ENCODE results near the gene TMPRSS15.

Gene TMPRSS15

GRCh38 chr21:18349468-18349867 lies 54.1 kb downstream of the TMPRSS15 start:
- DNase-seq (ENCODE audit: low read depth in 2 of 2): no peak

GRCh38 chr21:18340387-18340942 lies 63.1 kb downstream of the TMPRSS15 start:
- no peak for DNase-seq (ENCODE audit: low read depth in 2 of 2)

GRCh38 chr21:18335651-18336236 lies 67.8 kb downstream of the TMPRSS15 start:
- no peak for DNase-seq (ENCODE audit: low read depth in 2 of 2)

GRCh38 chr21:18334066-18334465 lies 69.5 kb downstream of the TMPRSS15 start:
- no peak for DNase-seq (ENCODE audit: low read depth in 2 of 2)

GRCh38 chr21:18318156-18318555 lies 85.4 kb downstream of the TMPRSS15 start:
- no peak for DNase-seq (ENCODE audit: low read depth in 2 of 2)

GRCh38 chr21:18298228-18298627 lies 105.4 kb downstream of the TMPRSS15 start:
- DNase-seq (ENCODE audit: low read depth in 2 of 2): no peak

- DNase-seq (ENCODE audit: low read depth in 2 of 2): no peak
These were observed 109.5 kb downstream of the TMPRSS15 start for GRCh38 chr21:18294100-18294499.

- DNase-seq (ENCODE audit: low read depth in 2 of 2): no peak
These were observed 113.7 kb downstream of the TMPRSS15 start for GRCh38 chr21:18289876-18290275.

- no peak for DNase-seq (ENCODE audit: low read depth in 2 of 2)
These were observed 118.2 kb downstream of the TMPRSS15 start for GRCh38 chr21:18285379-18285778.

GRCh38 chr21:18275781-18276180 lies 127.8 kb downstream of the TMPRSS15 start:
- no peak for DNase-seq (ENCODE audit: low read depth in 2 of 2)

GRCh38 chr21:18274370-18274769 lies 129.2 kb downstream of the TMPRSS15 start:
- no peak for DNase-seq (ENCODE audit: low read depth in 2 of 2)

- DNase-seq (ENCODE audit: low read depth in 2 of 2): no peak
These were observed 130.2 kb downstream of the TMPRSS15 start for GRCh38 chr21:18273400-18273799.

- DNase-seq (ENCODE audit: low read depth in 2 of 2): no peak
These were observed 133.7 kb downstream of the TMPRSS15 start for GRCh38 chr21:18269856-18270255.

- no peak for DNase-seq (ENCODE audit: low read depth in 2 of 2)
These were observed 134.7 kb downstream of the TMPRSS15 start for GRCh38 chr21:18268906-18269305.

GRCh38 chr21:18267496-18267895 lies 136.1 kb downstream of the TMPRSS15 start:
- DNase-seq (ENCODE audit: low read depth in 2 of 2): no peak

- DNase-seq (ENCODE audit: low read depth in 2 of 2): no peak
These were observed 137.6 kb downstream of the TMPRSS15 start for GRCh38 chr21:18265944-18266343.

GRCh38 chr21:18253799-18254198 lies 149.8 kb downstream of the TMPRSS15 start:
- no peak for DNase-seq (ENCODE audit: low read depth in 2 of 2)

- no peak for DNase-seq (ENCODE audit: low read depth in 2 of 2)
These were observed 150.4 kb downstream of the TMPRSS15 start for GRCh38 chr21:18253221-18253620.

- DNase-seq (ENCODE audit: low read depth in 2 of 2): no peak
These were observed 150.9 kb downstream of the TMPRSS15 start for GRCh38 chr21:18252680-18253079.

GRCh38 chr21:18252256-18252655 lies 151.3 kb downstream of the TMPRSS15 start:
- DNase-seq (ENCODE audit: low read depth in 2 of 2): no peak

- no peak for DNase-seq (ENCODE audit: low read depth in 2 of 2)
These were observed 152.5 kb downstream of the TMPRSS15 start for GRCh38 chr21:18251065-18251464.

GRCh38 chr21:18249672-18250071 lies 153.9 kb downstream of the TMPRSS15 start:
- DNase-seq (ENCODE audit: low read depth in 2 of 2): no peak

- DNase-seq (ENCODE audit: low read depth in 2 of 2): no peak
These were observed 155.4 kb downstream of the TMPRSS15 start for GRCh38 chr21:18248171-18248570.

GRCh38 chr21:18245464-18245967 lies 158.1 kb downstream of the TMPRSS15 start:
- no peak for DNase-seq (ENCODE audit: low read depth in 2 of 2)
